ENCODE data around the gene WASF3. TPM values are rescaled to one million over a fixed set of nuclear protein-coding genes. Genes with fewer than 3 reads are reported as not detected.

WASF3 gene
- total RNA-seq, 2 donors from 2014 or later = 6.4 TPM; not detected in 1

GRCh38 chr13:26668357-26669146, 111.1 kb downstream of the WASF3 start:
- Mint-ChIP-seq H3K36me3 (ENCODE audit: low read depth) (no peaks in the 10 kb centered on the region), H3K4me3 (no peak overlapping the region), H3K4me1 (peaks cover 2% of the 10 kb centered on the region), H3K27me3 (peaks cover 20% of the 10 kb centered on the region), H3K27ac (no peak overlapping the region)
- DNase-seq (no peak), ATAC-seq (no peak)
- no peaks in the 10 kb centered on the region for H3K9me3 ChIP-seq (ENCODE audit: control insufficient read depth, low read length, poor library complexity, severe bottlenecking)

GRCh38 chr13:26673890-26674289, 116.4 kb downstream of the WASF3 start:
- no peaks in the 10 kb centered on the region for H3K9me3 ChIP-seq (ENCODE audit: control insufficient read depth, low read length, poor library complexity, severe bottlenecking)
- no peak overlapping the region for H3K27ac Mint-ChIP-seq

GRCh38 chr13:26677156-26677555, 119.7 kb downstream of the WASF3 start:
- Mint-ChIP-seq H3K27me3 (peaks cover 41% of the 10 kb centered on the region), H3K4me3 (no peak overlapping the region), H3K4me1 (peaks cover 4% of the 10 kb centered on the region), H3K36me3 (ENCODE audit: low read depth) (no peaks in the 10 kb centered on the region), H3K27ac (no peak overlapping the region)
- no peaks in the 10 kb centered on the region for H3K9me3 ChIP-seq (ENCODE audit: control insufficient read depth, low read length, poor library complexity, severe bottlenecking)
- DNase-seq = no peak
- ATAC-seq = no peak

More at GRCh38 chr13:26673890-26674289, 116.4 kb downstream of the WASF3 start:
- H3K27me3 Mint-ChIP-seq = peaks cover 32% of the 10 kb centered on the region
- no peaks in the 10 kb centered on the region for H3K4me1 Mint-ChIP-seq
- H3K36me3 Mint-ChIP-seq (ENCODE audit: low read depth) = no peaks in the 10 kb centered on the region
- DNase-seq = no peak
- no peak overlapping the region for H3K4me3 Mint-ChIP-seq
- no peak for ATAC-seq

- DNase-seq (no peak), ATAC-seq (no peak)
- no peak overlapping the region for H3K27ac Mint-ChIP-seq
- no peaks in the 10 kb centered on the region for H3K36me3 Mint-ChIP-seq (ENCODE audit: low read depth)
- H3K27me3 Mint-ChIP-seq = peaks cover 47% of the 10 kb centered on the region
- H3K9me3 ChIP-seq (ENCODE audit: control insufficient read depth, low read length, poor library complexity, severe bottlenecking) = no peaks in the 10 kb centered on the region
- H3K4me3 Mint-ChIP-seq = no peak overlapping the region
- H3K4me1 Mint-ChIP-seq = peaks cover 4% of the 10 kb centered on the region
These were observed 120.8 kb downstream of the WASF3 start for GRCh38 chr13:26678330-26678729.

GRCh38 chr13:26678796-26679195, 121.3 kb downstream of the WASF3 start:
- H3K4me3 Mint-ChIP-seq = no peak overlapping the region
- ATAC-seq (no peak), DNase-seq (no peak)
- H3K4me1 Mint-ChIP-seq = peaks cover 4% of the 10 kb centered on the region
- no peak overlapping the region for H3K27ac Mint-ChIP-seq
- H3K27me3 Mint-ChIP-seq = peaks cover 43% of the 10 kb centered on the region
- H3K9me3 ChIP-seq (ENCODE audit: control insufficient read depth, low read length, poor library complexity, severe bottlenecking) = no peaks in the 10 kb centered on the region
- H3K36me3 Mint-ChIP-seq (ENCODE audit: low read depth) = no peaks in the 10 kb centered on the region

- Mint-ChIP-seq H3K36me3 (ENCODE audit: low read depth) (no peaks in the 10 kb centered on the region), H3K27me3 (peaks cover 37% of the 10 kb centered on the region), H3K27ac (no peak overlapping the region), H3K4me1 (peaks cover 4% of the 10 kb centered on the region), H3K4me3 (no peak overlapping the region)
- ATAC-seq (no peak), DNase-seq (no peak)
- no peaks in the 10 kb centered on the region for H3K9me3 ChIP-seq (ENCODE audit: control insufficient read depth, low read length, poor library complexity, severe bottlenecking)
These were observed 122.1 kb downstream of the WASF3 start for GRCh38 chr13:26679411-26680122.

- Mint-ChIP-seq H3K36me3 (ENCODE audit: low read depth) (no peaks in the 10 kb centered on the region), H3K4me1 (peaks cover 4% of the 10 kb centered on the region), H3K27me3 (peaks cover 37% of the 10 kb centered on the region), H3K27ac (no peak overlapping the region), H3K4me3 (no peak overlapping the region)
- no peaks in the 10 kb centered on the region for H3K9me3 ChIP-seq (ENCODE audit: control insufficient read depth, low read length, poor library complexity, severe bottlenecking)
- no peak for ATAC-seq
- no peak for DNase-seq
These were observed 122.6 kb downstream of the WASF3 start for GRCh38 chr13:26680123-26680450.

- Mint-ChIP-seq H3K4me1 (peaks cover 4% of the 10 kb centered on the region), H3K27me3 (peaks cover 41% of the 10 kb centered on the region), H3K36me3 (ENCODE audit: low read depth) (no peaks in the 10 kb centered on the region), H3K27ac (no peak overlapping the region), H3K4me3 (no peak overlapping the region)
- no peaks in the 10 kb centered on the region for H3K9me3 ChIP-seq (ENCODE audit: control insufficient read depth, low read length, poor library complexity, severe bottlenecking)
- no peak for DNase-seq
- no peak for ATAC-seq
These were observed 123.1 kb downstream of the WASF3 start for GRCh38 chr13:26680572-26680971.

- ATAC-seq = no peak
- no peaks in the 10 kb centered on the region for H3K36me3 Mint-ChIP-seq (ENCODE audit: low read depth)
- H3K27ac Mint-ChIP-seq = no peak overlapping the region
- no peak for DNase-seq
- peaks cover 4% of the 10 kb centered on the region for H3K4me1 Mint-ChIP-seq
- no peak overlapping the region for H3K4me3 Mint-ChIP-seq
- H3K9me3 ChIP-seq (ENCODE audit: control insufficient read depth, low read length, poor library complexity, severe bottlenecking) = no peaks in the 10 kb centered on the region
- peaks cover 43% of the 10 kb centered on the region for H3K27me3 Mint-ChIP-seq
These were observed 123.6 kb downstream of the WASF3 start for GRCh38 chr13:26681036-26681435.

- no peak overlapping the region for H3K27ac Mint-ChIP-seq
- H3K9me3 ChIP-seq (ENCODE audit: control insufficient read depth, low read length, poor library complexity, severe bottlenecking) = no peaks in the 10 kb centered on the region
- peaks cover 48% of the 10 kb centered on the region for H3K27me3 Mint-ChIP-seq
- peaks cover 4% of the 10 kb centered on the region for H3K4me1 Mint-ChIP-seq
- H3K4me3 Mint-ChIP-seq = no peak overlapping the region
- DNase-seq (no peak), ATAC-seq (no peak)
- no peaks in the 10 kb centered on the region for H3K36me3 Mint-ChIP-seq (ENCODE audit: low read depth)
These were observed 125.1 kb downstream of the WASF3 start for GRCh38 chr13:26682606-26683005.

GRCh38 chr13:26685606-26686005, 128.1 kb downstream of the WASF3 start:
- Mint-ChIP-seq H3K27ac (no peak overlapping the region), H3K27me3 (peaks cover 32% of the 10 kb centered on the region), H3K4me3 (no peak overlapping the region), H3K4me1 (no peaks in the 10 kb centered on the region), H3K36me3 (ENCODE audit: low read depth) (no peaks in the 10 kb centered on the region)
- ATAC-seq (no peak), DNase-seq (no peak)
- no peaks in the 10 kb centered on the region for H3K9me3 ChIP-seq (ENCODE audit: control insufficient read depth, low read length, poor library complexity, severe bottlenecking)

- ATAC-seq = no peak
- H3K4me1 Mint-ChIP-seq = no peaks in the 10 kb centered on the region
- peak overlapping the region; percentile 42 for H3K27ac Mint-ChIP-seq
- DNase-seq = no peak
- H3K27me3 Mint-ChIP-seq = peaks cover 31% of the 10 kb centered on the region
- peaks cover 4% of the 10 kb centered on the region for H3K9me3 ChIP-seq (ENCODE audit: control insufficient read depth, low read length, poor library complexity, severe bottlenecking)
- H3K4me3 Mint-ChIP-seq = no peak overlapping the region
- H3K36me3 Mint-ChIP-seq (ENCODE audit: low read depth) = no peaks in the 10 kb centered on the region
These were observed 128.8 kb downstream of the WASF3 start for GRCh38 chr13:26686285-26686684.

GRCh38 chr13:26688286-26688685, 130.8 kb downstream of the WASF3 start:
- H3K9me3 ChIP-seq (ENCODE audit: control insufficient read depth, low read length, poor library complexity, severe bottlenecking) = peaks cover 4% of the 10 kb centered on the region
- Mint-ChIP-seq H3K4me1 (no peaks in the 10 kb centered on the region), H3K27ac (no peak overlapping the region), H3K4me3 (no peak overlapping the region), H3K36me3 (ENCODE audit: low read depth) (no peaks in the 10 kb centered on the region), H3K27me3 (peaks cover 22% of the 10 kb centered on the region)
- DNase-seq (no peak), ATAC-seq (no peak)

- Mint-ChIP-seq H3K4me3 (no peak overlapping the region), H3K36me3 (ENCODE audit: low read depth) (no peaks in the 10 kb centered on the region), H3K27ac (no peak overlapping the region), H3K27me3 (peaks cover 25% of the 10 kb centered on the region), H3K4me1 (no peaks in the 10 kb centered on the region)
- ATAC-seq (no peak), DNase-seq (no peak)
- peaks cover 4% of the 10 kb centered on the region for H3K9me3 ChIP-seq (ENCODE audit: control insufficient read depth, low read length, poor library complexity, severe bottlenecking)
These were observed 131.5 kb downstream of the WASF3 start for GRCh38 chr13:26688980-26689379.

Measured in T-helper 17 cell (primary cell).